Measurements from ENCODE around the gene SERPINB6. TPM values are rescaled to one million over a fixed set of nuclear protein-coding genes. Genes with fewer than 3 reads are reported as not detected.
"Not testable (repeated sequence)": the region's sequence is repeated elsewhere in the genome, so short reads cannot be mapped to it uniquely, and the experiment has no call there.

SERPINB6 gene
- total RNA-seq, 5 donors from 2014 or later (not counting 1 experiment from before 2014, with no cell fraction given) = 30.0 to 49.0 (median 38.0) TPM

GRCh38 chr6:3009930-3010329 is 38.6 kb upstream of the SERPINB6 start:
- DNase-seq (no peak), ATAC-seq (replicated peaks in 1 of 4) (no peak)
- no CpG with 5 or more reads among the region's 3 CpGs for WGBS (ENCODE audit: insufficient coverage)
- H3K9me3 ChIP-seq = no peaks in the 10 kb centered on the region
- no peak overlapping the region for H3K4me3 Mint-ChIP-seq
- ChIA-PET POLR2A (no interaction called here), CTCF (interaction anchor here in 1 of 2 donors (0.6 kb wide), 1 partner anchor 12 kb away, joined by 3 read pairs; no protein-coding TSS in a partner anchor)
- H3K27me3 ChIP-seq (replicated peaks in 1 of 2; ENCODE audit: control insufficient read depth in 2 of 2, extremely low read depth in 1 of 2, insufficient read depth in 2 of 2, low read length in 1 of 2) = no peaks in the 10 kb centered on the region
- peaks cover 0 to 24% (median 16%) of the 10 kb centered on the region in 3 donors for H3K9me3 Mint-ChIP-seq
- H3K4me1 Mint-ChIP-seq = peaks cover 0 to 9% (median 0%) of the 10 kb centered on the region in 3 donors
- peaks cover 0 to 38% of the 10 kb centered on the region in 2 donors for H3K36me3 ChIP-seq (ENCODE audit: control insufficient read depth in 2 of 2, extremely low read depth in 1 of 2, insufficient read depth in 1 of 2, low read length in 1 of 2)
- H3K27ac Mint-ChIP-seq = no peak overlapping the region
- no peaks in the 10 kb centered on the region for H3K27me3 Mint-ChIP-seq
- H3K27ac ChIP-seq (ENCODE audit: low read length) = no peak overlapping the region
- no peak overlapping the region for H3K4me3 ChIP-seq (ENCODE audit: control insufficient read depth in 1 of 2, extremely low read depth in 1 of 2, low read length in 1 of 2)
- H3K36me3 Mint-ChIP-seq = peaks cover 89% of the 10 kb centered on the region
- peaks cover 0 to 4% of the 10 kb centered on the region in 2 experiments for H3K4me1 ChIP-seq (ENCODE audit: control insufficient read depth in 1 of 2, extremely low read depth in 1 of 2, insufficient read depth in 2 of 2, low read length in 2 of 2)

DNA sequence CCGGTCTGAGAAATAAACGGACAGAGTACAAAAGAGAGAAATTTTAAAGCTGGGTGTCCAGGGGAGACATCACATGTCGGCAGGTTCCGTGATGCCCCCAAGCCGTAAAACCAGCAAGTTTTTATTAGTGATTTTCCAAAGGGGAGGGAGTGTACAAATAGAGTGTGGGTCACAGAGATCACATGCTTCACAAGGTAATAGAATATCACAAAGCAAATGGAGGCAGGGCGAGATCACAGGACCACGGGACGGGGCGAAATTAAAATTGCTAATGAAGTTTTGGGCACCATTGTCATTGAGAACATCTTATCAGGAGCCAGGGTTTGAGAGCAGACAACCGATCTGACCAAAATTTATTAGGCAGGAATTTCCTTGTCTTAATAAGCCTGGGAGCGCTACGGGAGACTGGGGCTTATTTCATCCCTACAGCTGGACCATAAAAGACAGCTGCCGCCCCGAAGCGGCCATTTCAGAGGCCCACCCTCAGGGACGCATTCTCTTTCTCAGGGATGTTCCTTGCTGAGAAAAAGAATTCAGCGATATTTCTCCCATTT is 37.4 kb upstream of the SERPINB6 start:
- DNase-seq; POLR2A ChIA-PET; H3K27me3 Mint-ChIP-seq; H3K27ac Mint-ChIP-seq; ATAC-seq (replicated peaks in 1 of 4); H3K9me3 ChIP-seq; H3K27me3 ChIP-seq (replicated peaks in 1 of 2; ENCODE audit: control insufficient read depth in 2 of 2, extremely low read depth in 1 of 2, insufficient read depth in 2 of 2, low read length in 1 of 2); H3K4me1 Mint-ChIP-seq; H3K27ac ChIP-seq (ENCODE audit: low read length); H3K4me1 ChIP-seq (ENCODE audit: control insufficient read depth in 1 of 2, extremely low read depth in 1 of 2, insufficient read depth in 2 of 2, low read length in 2 of 2); H3K4me3 Mint-ChIP-seq; H3K4me3 ChIP-seq (ENCODE audit: control insufficient read depth in 1 of 2, extremely low read depth in 1 of 2, low read length in 1 of 2); CTCF ChIA-PET: not testable (repeated sequence)
- WGBS (ENCODE audit: insufficient coverage) = 96% methylated on average over 7 of the region's 17 CpGs
- peaks cover 0 to 41% of the 10 kb centered on the region in 2 donors for H3K36me3 ChIP-seq (ENCODE audit: control insufficient read depth in 2 of 2, extremely low read depth in 1 of 2, insufficient read depth in 1 of 2, low read length in 1 of 2)
- H3K9me3 Mint-ChIP-seq = peaks cover 0 to 24% (median 16%) of the 10 kb centered on the region in 3 donors
- H3K36me3 Mint-ChIP-seq = peaks cover 87% of the 10 kb centered on the region

- DNase-seq = no peak
These were observed 36.2 kb upstream of the SERPINB6 start for GRCh38 chr6:3007571-3007970.

GRCh38 chr6:3006476-3006875 is 35.1 kb upstream of the SERPINB6 start:
- H3K36me3 ChIP-seq (ENCODE audit: control insufficient read depth in 2 of 2, extremely low read depth in 1 of 2, insufficient read depth in 1 of 2, low read length in 1 of 2) = peaks cover 0 to 37% of the 10 kb centered on the region in 2 donors
- no peak overlapping the region for H3K27ac ChIP-seq (ENCODE audit: low read length)
- ATAC-seq (replicated peaks in 1 of 4) (no peak), DNase-seq (no peak)
- no peak overlapping the region for H3K4me3 ChIP-seq (ENCODE audit: control insufficient read depth in 1 of 2, extremely low read depth in 1 of 2, low read length in 1 of 2)
- peaks cover 0 to 14% (median 6%) of the 10 kb centered on the region in 3 donors for H3K9me3 Mint-ChIP-seq
- ChIA-PET POLR2A (interaction anchor here in 1 of 2 donors (0.6 kb wide), 1 partner anchor 22 kb away, joined by 3 read pairs; no protein-coding TSS in a partner anchor), CTCF (no interaction called here)
- peaks cover 79% of the 10 kb centered on the region for H3K36me3 Mint-ChIP-seq
- no peaks in the 10 kb centered on the region for H3K27me3 ChIP-seq (replicated peaks in 1 of 2; ENCODE audit: control insufficient read depth in 2 of 2, extremely low read depth in 1 of 2, insufficient read depth in 2 of 2, low read length in 1 of 2)
- no peaks in the 10 kb centered on the region for H3K9me3 ChIP-seq
- no peaks in the 10 kb centered on the region for H3K27me3 Mint-ChIP-seq
- no peak overlapping the region for H3K4me3 Mint-ChIP-seq
- H3K4me1 ChIP-seq (ENCODE audit: control insufficient read depth in 1 of 2, extremely low read depth in 1 of 2, insufficient read depth in 2 of 2, low read length in 2 of 2) = no peaks in the 10 kb centered on the region
- no peak overlapping the region for H3K27ac Mint-ChIP-seq
- WGBS (ENCODE audit: insufficient coverage) = 88% methylated on average over 1 of the region's 5 CpGs
- peaks cover 9 to 21% (median 19%) of the 10 kb centered on the region in 3 donors for H3K4me1 Mint-ChIP-seq

More at GRCh38 chr6:3007571-3007970, 36.2 kb upstream of the SERPINB6 start:
- Mint-ChIP-seq H3K27ac (no peak overlapping the region), H3K36me3 (peaks cover 85% of the 10 kb centered on the region), H3K4me1 (peaks cover 1 to 11% (median 11%) of the 10 kb centered on the region in 3 donors), H3K4me3 (no peak overlapping the region), H3K9me3 (peaks cover 0 to 24% (median 16%) of the 10 kb centered on the region in 3 donors), H3K27me3 (no peaks in the 10 kb centered on the region)
- H3K9me3 ChIP-seq = no peaks in the 10 kb centered on the region
- 97% methylated on average over 3 of the region's 3 CpGs for WGBS (ENCODE audit: insufficient coverage)
- H3K27me3 ChIP-seq (replicated peaks in 1 of 2; ENCODE audit: control insufficient read depth in 2 of 2, extremely low read depth in 1 of 2, insufficient read depth in 2 of 2, low read length in 1 of 2) = no peaks in the 10 kb centered on the region
- no peak overlapping the region for H3K4me3 ChIP-seq (ENCODE audit: control insufficient read depth in 1 of 2, extremely low read depth in 1 of 2, low read length in 1 of 2)
- ChIA-PET CTCF (interaction anchor here in 1 of 2 donors (0.6 kb wide), 1 partner anchor 9 kb away, joined by 3 read pairs; no protein-coding TSS in a partner anchor), POLR2A (no interaction called here)
- H3K36me3 ChIP-seq (ENCODE audit: control insufficient read depth in 2 of 2, extremely low read depth in 1 of 2, insufficient read depth in 1 of 2, low read length in 1 of 2) = peaks cover 0 to 41% of the 10 kb centered on the region in 2 donors
- ATAC-seq (replicated peaks in 1 of 4) = no peak
- H3K27ac ChIP-seq (ENCODE audit: low read length) = no peak overlapping the region
- H3K4me1 ChIP-seq (ENCODE audit: control insufficient read depth in 1 of 2, extremely low read depth in 1 of 2, insufficient read depth in 2 of 2, low read length in 2 of 2) = no peaks in the 10 kb centered on the region

GRCh38 chr6:3005874-3006273 is 34.5 kb upstream of the SERPINB6 start:
- Histone ChIP-seq H3K27me3 (replicated peaks in 1 of 2; ENCODE audit: control insufficient read depth in 2 of 2, extremely low read depth in 1 of 2, insufficient read depth in 2 of 2, low read length in 1 of 2) (no peaks in the 10 kb centered on the region), H3K4me1 (ENCODE audit: control insufficient read depth in 1 of 2, extremely low read depth in 1 of 2, insufficient read depth in 2 of 2, low read length in 2 of 2) (peaks cover 0 to 4% of the 10 kb centered on the region in 2 experiments), H3K36me3 (ENCODE audit: control insufficient read depth in 2 of 2, extremely low read depth in 1 of 2, insufficient read depth in 1 of 2, low read length in 1 of 2) (peaks cover 0 to 35% of the 10 kb centered on the region in 2 donors), H3K9me3 (no peaks in the 10 kb centered on the region), H3K27ac (ENCODE audit: low read length) (no peak overlapping the region), H3K4me3 (ENCODE audit: control insufficient read depth in 1 of 2, extremely low read depth in 1 of 2, low read length in 1 of 2) (no peak overlapping the region)
- DNase-seq (no peak), ATAC-seq (replicated peaks in 1 of 4) (no peak)
- H3K4me1 Mint-ChIP-seq = peaks cover 11 to 25% (median 21%) of the 10 kb centered on the region in 3 donors
- H3K27ac Mint-ChIP-seq = no peak overlapping the region
- WGBS (ENCODE audit: insufficient coverage) = 96% methylated on average over 6 of the region's 9 CpGs
- peaks cover 0 to 8% (median under 1%) of the 10 kb centered on the region in 3 donors for H3K9me3 Mint-ChIP-seq
- H3K27me3 Mint-ChIP-seq = no peaks in the 10 kb centered on the region
- ChIA-PET POLR2A (no interaction called here), CTCF (interaction anchor here in 1 of 2 donors (0.5 kb wide), 1 partner anchor 29 kb away, joined by 3 read pairs; no protein-coding TSS in a partner anchor)
- no peak overlapping the region for H3K4me3 Mint-ChIP-seq
- peaks cover 73% of the 10 kb centered on the region for H3K36me3 Mint-ChIP-seq

DNA sequence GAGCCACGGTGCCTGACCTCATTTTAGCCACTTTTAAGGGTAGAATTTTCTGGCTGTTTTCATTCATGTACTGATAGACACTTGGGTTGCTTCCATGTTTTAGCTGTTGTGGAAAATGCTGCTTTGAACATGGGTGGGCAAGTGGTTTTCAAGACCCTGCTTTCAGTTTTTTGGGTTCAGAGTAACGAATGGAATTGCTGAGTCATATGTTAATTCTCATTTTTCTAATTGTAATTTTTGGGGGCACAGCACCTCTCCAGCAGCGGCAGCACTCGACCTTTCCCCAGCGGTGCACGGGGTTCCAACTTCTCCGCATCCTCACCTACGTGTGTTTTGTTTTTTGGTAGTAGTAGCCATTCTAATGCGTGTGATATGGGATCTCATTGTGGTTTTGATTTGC is 33.7 kb upstream of the SERPINB6 start:
- peaks cover 0 to 28% of the 10 kb centered on the region in 2 donors for H3K36me3 ChIP-seq (ENCODE audit: control insufficient read depth in 2 of 2, extremely low read depth in 1 of 2, insufficient read depth in 1 of 2, low read length in 1 of 2)
- POLR2A ChIA-PET = interaction anchor here in 1 of 2 donors (0.6 kb wide), 1 partner anchor 113 kb away, joined by 3 read pairs; no protein-coding TSS in a partner anchor

More for the DNA sequence above, 33.7 kb upstream of the SERPINB6 start:
- WGBS (ENCODE audit: insufficient coverage) = 88% methylated on average over 1 of the region's 9 CpGs
- Histone ChIP-seq H3K9me3 (no peaks in the 10 kb centered on the region), H3K27ac (ENCODE audit: low read length) (no peak overlapping the region), H3K27me3 (replicated peaks in 1 of 2; ENCODE audit: control insufficient read depth in 2 of 2, extremely low read depth in 1 of 2, insufficient read depth in 2 of 2, low read length in 1 of 2) (no peaks in the 10 kb centered on the region), H3K4me1 (ENCODE audit: control insufficient read depth in 1 of 2, extremely low read depth in 1 of 2, insufficient read depth in 2 of 2, low read length in 2 of 2) (peaks cover 0 to 12% of the 10 kb centered on the region in 2 experiments), H3K4me3 (ENCODE audit: control insufficient read depth in 1 of 2, extremely low read depth in 1 of 2, low read length in 1 of 2) (no peak overlapping the region)
- DNase-seq = no peak
- Mint-ChIP-seq H3K36me3 (peaks cover 65% of the 10 kb centered on the region), H3K27me3 (no peaks in the 10 kb centered on the region), H3K4me1 (peaks cover 12 to 28% (median 21%) of the 10 kb centered on the region in 3 donors), H3K27ac (no peak overlapping the region), H3K9me3 (peaks cover 0 to 1% (median 0%) of the 10 kb centered on the region in 3 donors), H3K4me3 (no peak overlapping the region)
- no peak for ATAC-seq (replicated peaks in 1 of 4)
- CTCF ChIA-PET = no interaction called here

Data from T-cell (primary cell).